H1 (cell line): ENCODE data around the gene VTN. TPM values are rescaled to one million over a fixed set of nuclear protein-coding genes. Genes with fewer than 3 reads are reported as not detected.

Experiments used
- CTCF ChIA-PET: fragments of 300-600 bp; sonication (Branson Sonifier 250); formaldehyde crosslinking; loops from one replicate; lab custom pipeline; 2021; ENCODE audit not compliant: partially characterized antibody; lab: Charles Lee
- POLR2A ChIA-PET: fragments of 300-600 bp; sonication (Branson Sonifier 250); formaldehyde crosslinking; loops from one replicate; lab custom pipeline; 2021; ENCODE audit warnings: inconsistent platforms; ENCODE audit not compliant: partially characterized antibody; lab: Charles Lee
- DNase-seq, 2 experiments: peaks; one replicate each; pipeline versions ENCODE4 v3.0.0 to v3.0.0-alpha.2; 2010 to 2022; ENCODE audit warnings: low spot score in 2 of 2, low read depth in 1 of 2, mixed read lengths in 1 of 2
- FAIRE-seq: peaks from 2 replicates; lab custom pipeline; 2011; peaks lifted over from hg19 to GRCh38; lab: Jason Lieb, UNC
- H2AFZ ChIP-seq: 2 replicates; pipeline ENCODE4 v1.8.1; 2012; ENCODE audit warnings: low read length, inconsistent platforms
- H2AK5ac ChIP-seq: 2 replicates; pipeline ENCODE4 v1.6.1; 2013; ENCODE audit warnings: low read depth, low read length
- H2BK120ac ChIP-seq: replicated peaks from 2 replicates; pipeline ENCODE3; 2013; ENCODE audit warnings: low read depth, low read length, inconsistent platforms
- H2BK12ac ChIP-seq: 2 replicates; pipeline ENCODE4 v1.6.1; 2013; ENCODE audit warnings: low read depth, low read length
- H2BK15ac ChIP-seq: 2 replicates; pipeline ENCODE4 v1.6.1; 2013; ENCODE audit warnings: low read length
- H2BK20ac ChIP-seq: 2 replicates; pipeline ENCODE4 v1.6.1; 2013; ENCODE audit warnings: low read length
- H2BK5ac ChIP-seq: 2 replicates; pipeline ENCODE4 v1.6.1; 2013; ENCODE audit warnings: low read depth, low read length
- H3K14ac ChIP-seq: 2 replicates; pipeline ENCODE4 v1.6.1; 2013; ENCODE audit warnings: inconsistent platforms; ENCODE audit not compliant: insufficient read length
- H3K18ac ChIP-seq: 2 replicates; pipeline ENCODE4 v1.6.1; 2013; ENCODE audit warnings: low read length; ENCODE audit errors: extremely low read depth
- H3K23ac ChIP-seq: 2 replicates; pipeline ENCODE4 v1.6.1; 2013; ENCODE audit warnings: inconsistent platforms; ENCODE audit not compliant: insufficient read length
- H3K23me2 ChIP-seq: 2 replicates; pipeline ENCODE4 v1.6.1; 2013; ENCODE audit warnings: low read depth, low read length
- H3K27ac ChIP-seq: 2 replicates; pipeline ENCODE4 v1.6.1; 2011; ENCODE audit warnings: low read depth, low read length, inconsistent platforms
- H3K27me3 ChIP-seq, 4 experiments: replicated peaks in 1 of 4; 1 replicate in 1 of 4; 2 replicates in 3 of 4; pipeline versions ENCODE4 v1.6.1 to v1.8.1; 2011 to 2013; ENCODE audit warnings: low read length in 3 of 4, mild to moderate bottlenecking in 3 of 4, inconsistent platforms in 2 of 4, mixed read lengths in 2 of 4, moderate library complexity in 1 of 4; ENCODE audit not compliant: control insufficient read depth in 3 of 4, insufficient read depth in 3 of 4; ENCODE audit errors: extremely low read depth in 1 of 4
- H3K36me3 ChIP-seq, 4 experiments: 2 replicates each; pipeline versions ENCODE4 v1.6.1 to v1.8.1; 2011 to 2013; ENCODE audit warnings: mild to moderate bottlenecking in 4 of 4, low read length in 3 of 4, moderate library complexity in 2 of 4, control low read depth in 1 of 4, inconsistent platforms in 1 of 4; ENCODE audit not compliant: insufficient read depth in 4 of 4, control insufficient read depth in 2 of 4
- H3K4ac ChIP-seq: replicated peaks from 2 replicates; pipeline ENCODE3; 2013; ENCODE audit warnings: low read length, low read depth, mixed read lengths, inconsistent platforms; ENCODE audit not compliant: insufficient read length
- H3K4me1 ChIP-seq, 4 experiments: replicated peaks in 1 of 4; 1 replicate in 1 of 4; 2 replicates in 3 of 4; pipeline versions ENCODE4 v1.6.1 to v1.8.1; 2011 to 2013; ENCODE audit warnings: low read length in 3 of 4, inconsistent platforms in 2 of 4, mixed read lengths in 1 of 4; ENCODE audit not compliant: insufficient read depth in 4 of 4, control insufficient read depth in 3 of 4
- H3K4me2 ChIP-seq, 2 experiments: 2 replicates each; pipeline versions ENCODE4 v1.6.1 to v1.8.1; 2011 to 2013; ENCODE audit warnings: low read depth in 2 of 2, low read length in 2 of 2, control low read depth in 1 of 2, inconsistent platforms in 1 of 2, mild to moderate bottlenecking in 1 of 2; ENCODE audit not compliant: insufficient read depth in 1 of 2
- H3K4me3 ChIP-seq, 4 experiments: fragments of 200-600, 300-600 bp in 1 of 4; sonication (generic), shearing (Covaris generic), sonication (Bioruptor Twin) in 1 of 4; 2 replicates each; pipeline versions ENCODE4 v1.5.1 to v1.8.1; 2011 to 2016; ENCODE audit warnings: low read length in 4 of 4, low read depth in 3 of 4, control low read depth in 2 of 4, inconsistent platforms in 2 of 4, mild to moderate bottlenecking in 2 of 4, mixed read lengths in 1 of 4, moderate library complexity in 1 of 4; ENCODE audit not compliant: insufficient read depth in 2 of 4; ENCODE audit errors: extremely low read depth in 1 of 4
- H3K56ac ChIP-seq: replicated peaks from 2 replicates; pipeline ENCODE3; 2013; ENCODE audit warnings: low read depth, mild to moderate bottlenecking, mixed read lengths, low read length, inconsistent platforms; ENCODE audit not compliant: insufficient read length
- H3K79me1 ChIP-seq: 2 replicates; pipeline ENCODE4 v1.6.1; 2013; ENCODE audit warnings: low read depth, low read length, control low read depth
- H3K79me2 ChIP-seq, 2 experiments: 2 replicates each; pipeline versions ENCODE4 v1.6.1 to v1.8.1; 2012 to 2013; ENCODE audit warnings: low read length in 2 of 2, mild to moderate bottlenecking in 2 of 2, inconsistent platforms in 1 of 2; ENCODE audit not compliant: insufficient read depth in 2 of 2, control insufficient read depth in 1 of 2
- H3K9ac ChIP-seq, 4 experiments: replicated peaks in 1 of 4; 1 replicate in 1 of 4; 2 replicates in 3 of 4; pipeline versions ENCODE4 v1.6.1 to v1.8.1; 2011 to 2013; ENCODE audit warnings: low read depth in 3 of 4, low read length in 3 of 4, control low read depth in 2 of 4, mild to moderate bottlenecking in 2 of 4, moderate library complexity in 2 of 4, inconsistent platforms in 1 of 4; ENCODE audit errors: extremely low read depth in 1 of 4
- H3K9me3 ChIP-seq, 2 experiments: 2 replicates each; pipeline versions ENCODE4 v1.6.1 to v1.8.1; 2012 to 2013; ENCODE audit warnings: mild to moderate bottlenecking in 2 of 2, moderate library complexity in 2 of 2, control low read depth in 1 of 2, inconsistent platforms in 1 of 2, low read depth in 1 of 2, low read length in 1 of 2, mixed read lengths in 1 of 2; ENCODE audit not compliant: insufficient read depth in 2 of 2
- H4K20me1 ChIP-seq, 2 experiments: replicated peaks in 1 of 2; 2 replicates each; pipeline versions ENCODE3 to v1.8.1; 2011 to 2013; ENCODE audit warnings: inconsistent platforms in 2 of 2, low read length in 2 of 2, mild to moderate bottlenecking in 1 of 2; ENCODE audit not compliant: insufficient read depth in 2 of 2, control insufficient read depth in 1 of 2
- H4K5ac ChIP-seq: 2 replicates; pipeline ENCODE4 v1.6.1; 2013; ENCODE audit warnings: low read length, low read depth, mixed read lengths, inconsistent platforms; ENCODE audit not compliant: insufficient read length
- H4K8ac ChIP-seq: 2 replicates; pipeline ENCODE4 v1.8.0; 2013; ENCODE audit warnings: mild to moderate bottlenecking, moderate library complexity, low read length, inconsistent platforms; ENCODE audit not compliant: insufficient read depth; ENCODE audit errors: extremely low read depth
- H4K91ac ChIP-seq: replicated peaks from 2 replicates; pipeline ENCODE3; 2013; ENCODE audit warnings: low read length, mixed read lengths, inconsistent platforms; ENCODE audit not compliant: insufficient read length
- FOSL1 ChIP-seq: IDR thresholded peaks from 2 replicates; pipeline ENCODE4 v1.6.1; 2011; ENCODE audit warnings: mild to moderate bottlenecking, low read depth, low read length, moderate library complexity; ENCODE audit not compliant: insufficient read depth
- GABPA ChIP-seq: IDR thresholded peaks from 2 replicates; pipeline ENCODE4 v1.6.1; 2011; ENCODE audit warnings: mild to moderate bottlenecking, low read length, moderate library complexity, borderline replicate concordance; ENCODE audit not compliant: insufficient read depth
- KDM1A ChIP-seq: fragments of 200-600, 300-600 bp; sonication (generic); IDR thresholded peaks from 2 replicates; pipeline ENCODE4 v1.7.1; 2016; ENCODE audit warnings: mild to moderate bottlenecking, low read length, borderline replicate concordance
- KDM4A ChIP-seq: IDR thresholded peaks from one replicate; pipeline ENCODE4 v1.7.1; 2012; ENCODE audit warnings: low read depth, mild to moderate bottlenecking, moderate library complexity, low read length, inconsistent platforms; ENCODE audit not compliant: severe bottlenecking
- SAP30 ChIP-seq: fragments of 300-600 bp; sonication (generic); IDR thresholded peaks from 2 replicates; pipeline ENCODE4 v1.7.1; 2012; ENCODE audit warnings: low read length, moderate library complexity, mild to moderate bottlenecking, inconsistent platforms; ENCODE audit not compliant: insufficient read depth, insufficient replicate concordance
- SUZ12 ChIP-seq: fragments of 200-600 bp; sonication (generic); IDR thresholded peaks from 2 replicates; pipeline ENCODE4 v1.6.1; 2012; ENCODE audit warnings: mild to moderate bottlenecking, inconsistent platforms, low read length, moderate library complexity, mixed read lengths
- TBP ChIP-seq: IDR thresholded peaks from 2 replicates; pipeline ENCODE4 v1.6.1; 2011; ENCODE audit warnings: low read depth, low read length, improper control_type of control experiment
- WGBS, 2 experiments: shearing (Covaris generic) in 1 of 2; methylation state at CpG; one replicate each; pipeline versions ENCODE4 v1.1.6 to v1.1.7; 2013 to 2015; ENCODE audit warnings: low lambda C conversion rate in 2 of 2, mixed read lengths in 2 of 2, inconsistent platforms in 1 of 2, low coverage in 1 of 2, missing lambda C conversion rate in 1 of 2; ENCODE audit not compliant: insufficient replicate concordance in 2 of 2, insufficient coverage in 1 of 2, insufficient read length in 1 of 2; ENCODE audit errors: extremely low coverage in 1 of 2, missing lambda C conversion rate in 1 of 2; 5-methylcytosine and 5-hydroxymethylcytosine counted together
- polyA plus RNA-seq, 7 experiments: library from polyadenylated mRNA; depleted of rRNA in 3 of 7; stranded (reverse) in 5 of 7; unstranded in 2 of 7; fragments of >200 nt in 5 of 7; fragments of 200-250 nt in 2 of 7; gene quantifications; 1 replicate in 5 of 7; 2 replicates in 1 of 7; 4 replicates in 1 of 7; pipeline versions ENCODE4 v1.2.1 to v1.2.3, GENCODE V29; 2011 to 2013; ENCODE audit warnings: missing spikeins in 2 of 7, mixed read lengths in 2 of 7
- total RNA-seq: library from RNA; stranded (reverse); fragmentation: NEBNext Ultra II Directional; extraction: Animal tissue kit (Norgen Biotek cat#: 25700); gene quantifications from 2 replicates; pipeline ENCODE4 v1.2.1, GENCODE V29; 2021
- TF ChIP-seq, protein P1 (sequence below): IDR thresholded peaks from 2 replicates; pipeline ENCODE4 v1.6.1; 2011; ENCODE audit warnings: low read depth, mild to moderate bottlenecking, low read length; ENCODE audit not compliant: insufficient read depth

The VTN gene
- total and polyA plus RNA-seq, 2 of the 8 experiments (the other 6 are each of a cell fraction or from before 2014, with no cell fraction given) = 0.18 TPM; not detected in 1

GRCh38 chr17:28371245-28372202 lies 1.4 kb upstream of the VTN start, which contains the start of gene SARM1:
SARM1 (plus strand) TSS chr17:28371694; CDS start chr17:28372033, 339 bp downstream.
- Histone ChIP-seq H3K23ac (no peak within 1 kb of the TSS), H2BK12ac (no peak within 1 kb of the TSS), H3K4me3 (peak within 1 kb of the TSS; percentile 56 to 79 (median 74)), H3K4me2 (peak within 1 kb of the TSS; percentile 76 to 89), H4K91ac (no peak within 1 kb of the TSS), H3K79me1 (no peaks in the 10 kb centered on the region; the same call in 1 of the 2 replicates), H2AFZ (peak within 1 kb of the TSS; percentile 78; the same call in 1 of the 2 replicates), H3K4me1 (peaks cover 3 to 16% (median 9%) of the 10 kb centered on the region in 4 experiments; a peak in 6 of 7 replicates), H2AK5ac (peak within 1 kb of the TSS; percentile 39; the same call in 1 of the 2 replicates), H3K4ac (peak within 1 kb of the TSS; percentile 14), H2BK5ac (no peak within 1 kb of the TSS), H2BK20ac (no peak within 1 kb of the TSS), H3K23me2 (peaks cover 16% of the 10 kb centered on the region; the same call in 1 of the 2 replicates), H3K36me3 (no peaks in the 10 kb centered on the region), H4K20me1 (peaks cover 2 to 12% of the 10 kb centered on the region in 2 experiments), H3K79me2 (no peaks in the 10 kb centered on the region), H3K56ac (no peak within 1 kb of the TSS), H4K8ac (peak within 1 kb of the TSS; percentile 83), H3K27ac (no peak within 1 kb of the TSS), H4K5ac (no peak within 1 kb of the TSS), H3K27me3 (peaks cover 9 to 19% (median 19%) of the 10 kb centered on the region in 4 experiments), H3K9me3 (no peaks in the 10 kb centered on the region), H3K9ac (peak within 1 kb of the TSS in 2 of 4 experiments; percentile 1 to 8; a peak in 2 of 7 replicates), H2BK120ac (no peak within 1 kb of the TSS), H3K18ac (no peak within 1 kb of the TSS; the same call in 1 of the 2 replicates), H2BK15ac (no peak within 1 kb of the TSS), H3K14ac (no peak within 1 kb of the TSS)
- POLR2A ChIA-PET = interaction anchor here (1.0 to 12.7 kb wide), 6 partner anchors 10 to 126 kb away, joined by 3 to 103 read pairs (median 4); partner anchors contain the start of gene POLDIP2
- WGBS, 2 experiments = 1% methylated on average over 59 of the region's 80 CpGs; no CpG with 5 or more reads in 1 of the 2 experiments
- CTCF ChIA-PET = interaction anchor here (2.3 to 4.6 kb wide), 2 partner anchors 9 to 14 kb away, joined by 7 to 20 read pairs; partner anchors contain the start of gene POLDIP2
- FAIRE-seq = peak; percentile 48
- peak; percentile 92 to 99 for DNase-seq
- TF ChIP-seq, protein P1, sequence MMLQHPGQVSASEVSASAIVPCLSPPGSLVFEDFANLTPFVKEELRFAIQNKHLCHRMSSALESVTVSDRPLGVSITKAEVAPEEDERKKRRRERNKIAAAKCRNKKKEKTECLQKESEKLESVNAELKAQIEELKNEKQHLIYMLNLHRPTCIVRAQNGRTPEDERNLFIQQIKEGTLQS = peak; percentile 66; the same call in 1 of the 2 replicates
- TF ChIP-seq SUZ12 (no peak), TBP (no peak), KDM1A (no peak), KDM4A (peak; percentile 49), FOSL1 (no peak), SAP30 (no peak), GABPA (0 out of 2 replicates have a peak, but pooled peaks have one; percentile 28)
